GM12892 (cell line): ENCODE results near the gene SLC22A1.

Source experiments
- POLR2A ChIP-seq: IDR thresholded peaks from 2 replicates; pipeline ENCODE4 v1.6.1; 2011; ENCODE audit warnings: low read depth, low read length, control low read depth
- POLR2AphosphoS5 ChIP-seq: IDR thresholded peaks from 2 replicates; pipeline ENCODE4 v1.6.1; 2011; ENCODE audit warnings: low read depth, low read length, control low read depth

DNA sequence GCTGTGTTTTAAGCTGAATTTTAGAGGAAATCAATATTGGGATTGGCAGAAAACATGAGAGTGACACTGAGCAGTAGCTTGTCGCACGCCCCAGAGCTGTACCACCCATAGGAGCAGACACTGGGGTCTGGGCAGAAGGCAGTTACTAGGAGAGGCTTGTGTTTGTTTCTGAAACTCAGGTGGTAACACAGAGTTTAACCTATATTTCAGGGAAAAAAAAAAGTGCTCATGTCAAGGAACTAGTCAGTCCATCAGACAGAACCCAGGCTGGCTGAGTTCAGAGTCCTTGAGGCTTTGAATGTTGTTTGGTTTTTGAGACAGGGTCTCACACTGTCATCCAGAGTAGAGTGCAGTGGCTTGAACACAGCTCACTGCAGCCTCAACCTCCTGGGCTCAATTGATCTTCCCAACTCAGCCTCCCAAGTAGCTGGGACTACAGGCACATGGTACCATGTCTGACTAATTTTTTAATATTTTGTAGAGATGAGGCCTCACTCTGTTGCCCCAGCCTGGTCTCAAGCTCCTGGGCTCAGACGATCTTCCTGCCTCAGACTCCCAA, 6.6 kb downstream of the SLC22A1 start:
- TF ChIP-seq POLR2AphosphoS5 (no peak), POLR2A (no peak)
